ENCODE results near the gene CCDC70.
"Not testable (repeated sequence)": the region's sequence is repeated elsewhere in the genome, so short reads cannot be mapped to it uniquely, and the experiment has no call there.

Gene CCDC70

DNA sequence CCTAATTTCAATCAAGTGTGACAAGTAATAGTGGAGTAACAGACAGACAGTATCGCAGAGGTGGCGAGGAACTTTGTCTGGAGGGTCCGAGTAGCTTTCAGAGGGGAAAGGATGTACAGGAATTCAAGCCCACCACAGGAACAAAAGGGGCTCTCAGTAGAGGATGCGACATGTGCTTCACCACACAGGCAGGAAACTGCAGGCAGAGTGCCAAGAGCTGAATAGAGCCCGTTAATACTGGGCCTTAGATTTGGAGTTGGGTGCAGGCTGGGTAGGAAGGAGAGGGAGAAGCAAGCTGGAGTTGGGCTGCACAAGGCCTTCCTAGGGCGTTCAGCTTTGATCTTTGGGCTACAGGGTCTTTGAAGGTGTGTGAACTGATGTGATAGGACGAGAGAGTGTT is 1.2 kb downstream of the CCDC70 start:
- DNase-seq (ENCODE audit: low spot score), result no peak

DNA sequence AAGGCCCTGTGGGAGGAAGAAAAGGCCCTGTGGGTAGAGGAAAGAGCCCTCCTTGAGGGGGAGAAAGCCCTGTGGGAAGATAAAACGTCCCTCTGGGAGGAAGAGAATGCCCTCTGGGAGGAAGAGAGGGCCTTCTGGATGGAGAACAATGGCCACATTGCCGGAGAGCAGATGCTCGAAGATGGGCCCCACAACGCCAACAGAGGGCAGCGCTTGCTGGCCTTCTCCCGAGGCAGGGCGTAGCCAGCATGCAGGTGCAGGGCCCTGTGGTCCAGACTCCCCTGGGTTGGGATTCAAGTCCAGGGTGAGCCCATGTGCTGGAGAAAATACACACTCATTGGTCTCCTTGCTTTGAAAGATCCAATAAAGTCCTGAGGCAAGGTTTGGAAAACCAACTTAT is 4.1 kb downstream of the CCDC70 start:
- no peak for DNase-seq (ENCODE audit: low spot score)

DNA sequence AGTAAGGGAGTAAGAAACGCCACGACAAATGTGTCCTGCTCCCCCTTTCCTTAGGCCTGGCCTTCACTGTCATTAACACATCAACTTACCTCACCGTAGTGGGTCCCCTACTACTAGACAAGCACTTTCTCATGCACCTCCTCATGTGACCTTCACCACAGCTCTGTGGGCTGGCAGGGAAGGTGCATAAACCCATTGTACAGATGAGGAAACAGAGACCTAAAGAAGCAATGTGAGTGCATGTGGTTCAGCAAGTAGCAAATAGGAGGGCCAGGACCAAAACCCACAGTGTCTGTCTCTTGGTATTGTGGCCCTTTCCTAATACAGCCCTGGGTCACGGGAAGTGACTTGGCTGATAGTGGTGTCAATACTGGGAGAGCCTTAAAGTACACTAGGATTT is 5.3 kb downstream of the CCDC70 start:
- DNase-seq (ENCODE audit: low spot score), result no peak

DNA sequence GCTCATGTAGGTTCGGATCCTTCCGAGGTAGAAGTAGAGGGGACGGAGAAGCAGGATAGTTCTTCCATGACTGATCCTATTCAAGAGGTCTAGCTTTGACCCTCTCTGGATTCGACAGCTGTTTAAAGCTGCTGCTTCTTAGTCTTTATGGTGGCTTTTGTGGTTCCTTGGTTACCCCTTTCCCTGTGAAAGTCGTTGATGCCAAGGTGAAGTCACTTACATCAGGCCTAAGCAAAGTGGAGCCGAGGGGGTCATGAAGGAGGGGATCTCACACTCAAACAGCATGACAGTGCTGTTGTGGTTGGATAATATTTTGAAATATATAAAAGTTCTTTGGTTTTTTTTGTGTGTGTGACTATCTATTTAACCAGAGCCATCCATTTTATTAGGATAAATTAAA is 8.1 kb downstream of the CCDC70 start:
- no peak for DNase-seq (ENCODE audit: low spot score)

DNA sequence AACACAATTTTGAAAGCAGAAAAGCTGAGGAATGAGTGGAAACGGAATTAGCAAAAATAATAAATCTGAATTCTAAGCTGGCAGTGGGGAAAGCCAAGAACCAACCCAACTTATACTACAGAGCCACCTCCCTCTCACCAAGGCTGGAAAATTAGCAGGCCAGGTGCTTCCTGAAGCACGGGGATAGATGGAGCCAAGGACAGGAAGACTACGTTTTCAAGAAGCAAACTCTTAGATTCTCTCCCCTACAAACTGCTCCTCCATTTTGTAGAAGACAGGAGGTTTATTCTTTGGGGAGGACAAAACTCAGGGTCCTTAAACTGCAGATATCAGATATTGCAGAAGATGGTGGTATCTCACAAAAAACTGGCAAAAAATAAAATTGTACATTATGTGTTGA is 8.8 kb downstream of the CCDC70 start:
- no peak for DNase-seq (ENCODE audit: low spot score)

DNA sequence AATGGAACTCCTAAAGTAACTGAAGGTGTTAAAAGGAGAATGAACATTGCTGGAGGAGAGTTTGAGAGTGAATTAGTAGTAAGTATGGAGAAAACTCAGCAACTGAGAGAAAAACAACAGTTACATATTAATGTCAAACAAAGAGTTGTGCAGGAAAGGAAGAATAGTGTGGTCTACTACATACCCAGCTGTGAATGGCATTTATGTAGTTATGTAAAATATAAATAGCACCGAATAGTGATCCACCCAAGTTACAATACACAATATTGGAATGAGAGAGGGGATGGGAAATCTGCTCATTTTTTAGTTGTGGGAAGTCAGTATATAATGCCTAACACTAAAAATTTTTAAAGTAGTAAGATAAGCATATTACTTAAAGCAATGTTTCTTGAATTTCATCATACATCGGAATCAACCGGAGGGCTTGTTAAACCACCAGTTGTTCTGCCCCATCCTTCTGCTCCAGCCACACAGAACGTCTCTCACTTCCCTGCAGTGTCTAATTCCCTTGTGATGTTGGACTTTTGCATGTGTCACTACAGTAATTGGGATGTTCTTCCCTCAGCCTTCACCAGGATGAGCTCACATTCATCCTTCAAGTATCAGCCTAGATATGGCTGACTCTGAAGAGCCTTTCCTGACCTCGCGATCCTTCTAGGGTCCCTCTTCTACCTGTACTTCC is 11.5 kb downstream of the CCDC70 start:
- DNase-seq (ENCODE audit: low spot score), result no peak

DNA sequence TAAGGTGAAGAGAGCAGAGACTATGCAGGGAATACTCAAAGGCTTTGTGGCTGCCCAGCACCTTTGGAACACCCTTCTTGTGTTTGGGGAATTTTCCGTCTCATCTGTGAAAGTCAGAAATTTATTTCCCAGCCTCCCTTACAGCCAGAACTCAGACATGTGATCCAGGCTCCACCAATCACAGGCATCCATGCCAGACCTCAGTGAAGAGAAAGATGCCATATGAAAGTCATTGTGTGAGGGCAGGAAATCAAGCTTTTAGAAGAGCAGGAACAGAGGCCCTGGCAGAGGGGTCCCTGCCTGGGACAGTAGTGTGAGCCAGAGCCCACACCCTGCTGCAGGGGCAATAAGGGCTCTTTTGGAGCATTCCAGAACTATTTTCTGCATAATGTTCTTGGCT is 12.1 kb downstream of the CCDC70 start:
- DNase-seq (ENCODE audit: low spot score), result no peak

DNA sequence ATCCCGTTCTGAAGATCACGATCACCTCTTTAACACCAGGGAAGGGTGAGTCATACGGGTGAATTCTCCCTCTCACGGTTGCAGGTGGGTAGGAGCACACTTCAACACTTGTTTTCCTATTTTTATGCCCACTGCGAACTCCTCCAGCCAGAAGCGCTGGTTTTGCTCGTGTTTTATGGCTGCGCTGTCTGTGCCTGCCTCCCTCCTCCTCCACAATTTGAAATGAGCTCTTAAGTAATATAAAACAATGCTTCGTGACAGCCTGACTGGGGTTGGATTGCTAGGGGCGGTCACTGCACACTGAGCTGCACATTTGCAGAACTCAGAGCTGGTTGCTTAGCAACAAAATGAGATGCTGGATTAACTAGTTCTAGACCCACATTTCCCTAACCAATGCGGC is 12.9 kb downstream of the CCDC70 start:
- DNase-seq (ENCODE audit: low spot score), result no peak

DNA sequence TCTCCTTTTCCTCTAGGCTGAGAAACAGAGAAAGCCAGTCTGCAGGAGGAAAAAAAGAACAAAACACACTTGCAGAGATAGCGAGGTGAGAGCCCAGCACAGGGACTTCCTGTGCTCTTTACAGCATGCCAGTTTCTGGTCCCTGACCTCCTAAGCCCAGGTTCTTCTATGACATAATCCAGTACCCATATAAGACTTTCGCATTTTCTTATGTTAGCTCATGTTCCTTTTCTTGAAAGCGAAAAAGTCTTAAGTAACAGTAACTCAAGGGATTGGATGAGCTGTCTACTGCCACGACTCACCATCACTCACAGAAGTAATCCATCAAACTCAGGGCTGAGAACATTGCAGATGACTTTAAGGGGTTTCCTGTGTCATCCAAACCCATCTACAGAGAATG is 17.4 kb downstream of the CCDC70 start:
- no peak for DNase-seq (ENCODE audit: low spot score)

DNA sequence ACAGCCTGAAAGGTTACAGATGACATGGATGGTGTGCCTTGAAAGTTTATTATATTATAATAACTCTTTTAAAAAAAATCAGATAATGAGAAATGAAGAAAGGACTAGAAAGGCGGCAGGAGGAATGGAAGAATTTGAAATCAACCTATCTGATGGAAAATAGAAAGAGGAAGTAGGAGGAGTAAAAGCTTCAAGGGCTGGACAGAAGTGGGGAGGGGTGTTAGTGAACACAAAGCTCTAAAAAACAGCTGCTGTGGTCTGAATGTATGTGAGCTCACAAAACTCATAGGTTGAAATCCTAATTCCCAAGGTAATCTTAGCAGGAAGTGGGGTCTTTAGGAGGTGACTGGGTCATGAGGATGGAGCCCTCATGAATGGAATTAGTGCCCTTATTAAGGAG is 19.5 kb downstream of the CCDC70 start:
- no peak for DNase-seq (ENCODE audit: low spot score)

DNA sequence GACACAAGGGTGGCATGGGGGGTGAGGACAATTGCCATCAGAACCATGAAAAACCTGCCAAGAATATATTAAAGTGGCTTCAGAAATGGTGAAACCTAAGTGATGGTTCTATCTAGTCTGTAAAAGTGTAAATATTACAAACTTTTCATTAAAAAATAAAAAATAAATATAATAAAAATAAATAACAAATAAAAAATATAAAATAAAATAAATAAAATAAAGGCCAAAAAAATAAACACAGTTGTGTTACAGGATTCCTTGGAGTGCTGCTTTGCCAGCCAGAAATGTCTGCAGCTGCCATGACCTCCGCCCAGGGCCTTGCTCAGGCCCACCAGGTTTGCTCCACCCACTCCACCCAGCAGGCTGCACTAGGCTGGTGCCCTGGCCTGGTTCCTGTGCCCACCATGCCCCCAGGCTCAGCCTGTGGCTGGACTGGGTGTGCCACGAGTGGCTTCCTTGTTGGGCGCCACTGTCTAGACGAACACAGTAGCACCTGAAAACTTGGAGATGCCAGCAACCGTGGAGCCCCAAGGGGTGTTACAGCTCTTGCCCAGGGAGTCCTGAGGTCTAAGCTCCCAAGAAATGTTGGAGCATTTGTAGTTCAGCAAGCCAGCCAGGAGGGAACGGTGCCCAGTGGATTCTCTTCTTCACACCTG is 20.9 kb downstream of the CCDC70 start:
- DNase-seq (ENCODE audit: low spot score), result no peak

DNA sequence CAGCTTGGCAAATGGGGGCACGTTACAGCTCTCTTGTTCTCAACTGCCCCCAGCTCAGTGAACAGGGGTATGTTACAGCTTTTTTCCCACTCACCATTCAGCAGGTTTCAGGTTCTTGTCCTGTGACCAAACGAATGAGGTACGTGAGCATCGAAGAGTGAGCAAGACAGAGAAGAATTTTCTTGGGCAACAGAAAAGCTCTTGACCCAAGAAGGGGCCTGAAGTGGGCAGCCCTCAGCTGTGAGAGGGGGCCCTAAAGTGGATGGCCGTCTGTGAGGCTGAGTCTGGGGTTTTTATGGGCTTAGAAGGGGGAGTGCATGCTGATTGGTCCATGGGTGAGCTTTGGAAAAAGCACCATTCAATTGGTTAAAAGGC is 21.4 kb downstream of the CCDC70 start:
- no peak for DNase-seq (ENCODE audit: low spot score)

DNA sequence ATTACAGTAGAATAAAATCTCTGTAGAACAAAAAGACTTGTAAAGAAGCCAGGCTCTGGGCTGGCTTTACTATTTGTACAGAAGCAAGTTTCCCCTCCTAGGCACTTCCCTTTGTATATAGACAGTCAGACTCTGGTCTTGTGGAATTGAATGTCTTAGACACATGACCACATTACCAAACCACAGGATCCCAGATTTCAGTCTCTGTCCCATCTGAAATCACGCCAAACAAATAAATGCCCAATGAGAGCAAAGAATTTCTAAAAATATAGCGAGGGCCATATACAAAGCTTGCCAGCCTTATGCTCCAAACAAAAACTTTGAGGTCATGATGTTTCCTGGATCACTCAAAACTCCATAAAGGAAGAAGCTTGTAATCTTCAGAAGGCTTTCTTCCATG is 23.9 kb downstream of the CCDC70 start:
- no peak for DNase-seq (ENCODE audit: low spot score)

DNA sequence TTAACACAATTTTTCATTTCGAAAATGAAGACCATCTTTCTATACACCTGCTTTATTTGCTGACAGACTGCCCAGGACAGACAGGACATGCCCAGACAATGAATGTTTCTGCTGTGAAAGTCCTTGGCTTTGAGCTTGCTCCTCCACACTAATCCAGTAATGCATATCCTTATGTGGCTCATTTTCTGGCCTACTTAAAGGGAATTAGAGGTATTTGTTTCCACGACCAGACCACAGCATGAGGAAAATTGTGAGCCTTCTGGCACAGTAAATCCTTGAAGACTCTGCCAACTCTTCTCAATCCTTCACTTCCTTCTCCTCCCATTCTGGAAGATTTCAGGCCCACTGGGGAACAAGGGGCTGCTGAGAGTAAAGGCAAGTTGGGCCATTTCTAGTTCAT is 25.7 kb downstream of the CCDC70 start:
- DNase-seq (ENCODE audit: low spot score), result no peak

DNA sequence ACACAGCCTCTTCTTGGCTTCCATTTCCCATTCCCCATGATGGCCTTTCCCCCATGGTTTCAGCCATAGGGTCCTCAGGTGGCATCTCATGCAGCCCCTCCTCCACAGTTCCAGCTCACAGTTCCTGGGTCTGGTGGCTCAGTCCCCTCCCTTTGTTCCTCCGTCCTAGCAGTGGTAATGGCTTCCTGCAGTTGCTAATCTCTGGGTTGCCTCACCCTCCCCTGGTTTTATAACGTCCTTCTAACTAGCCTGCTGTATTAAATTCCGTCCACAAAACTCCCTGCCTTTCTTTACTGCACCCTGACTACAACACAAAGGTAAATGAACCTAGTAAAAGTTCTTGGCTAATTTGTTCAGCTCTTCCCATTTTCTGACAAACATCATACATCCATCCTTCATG is 30.9 kb downstream of the CCDC70 start:
- DNase-seq (ENCODE audit: low spot score), result no peak

DNA sequence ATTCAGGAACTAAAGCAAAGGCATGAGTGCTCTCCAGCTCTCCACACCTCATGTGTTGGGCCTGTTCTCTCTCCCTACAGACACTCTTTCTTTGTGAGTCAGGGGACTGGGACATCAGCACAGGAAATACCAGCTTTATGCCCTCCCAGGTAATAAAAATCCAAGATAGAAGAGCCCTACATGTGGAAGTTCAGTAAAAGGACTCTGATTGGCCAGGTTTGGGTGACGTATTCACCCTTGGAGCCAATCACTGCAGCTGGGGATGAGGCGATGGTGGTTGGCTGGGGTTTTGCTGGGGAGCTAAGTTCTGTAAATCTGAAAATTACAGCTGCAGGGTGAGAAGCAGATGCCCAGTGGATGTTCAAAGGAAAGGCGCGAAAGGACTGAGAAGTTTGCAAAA is 32.5 kb downstream of the CCDC70 start:
- no peak for DNase-seq (ENCODE audit: low spot score)

DNA sequence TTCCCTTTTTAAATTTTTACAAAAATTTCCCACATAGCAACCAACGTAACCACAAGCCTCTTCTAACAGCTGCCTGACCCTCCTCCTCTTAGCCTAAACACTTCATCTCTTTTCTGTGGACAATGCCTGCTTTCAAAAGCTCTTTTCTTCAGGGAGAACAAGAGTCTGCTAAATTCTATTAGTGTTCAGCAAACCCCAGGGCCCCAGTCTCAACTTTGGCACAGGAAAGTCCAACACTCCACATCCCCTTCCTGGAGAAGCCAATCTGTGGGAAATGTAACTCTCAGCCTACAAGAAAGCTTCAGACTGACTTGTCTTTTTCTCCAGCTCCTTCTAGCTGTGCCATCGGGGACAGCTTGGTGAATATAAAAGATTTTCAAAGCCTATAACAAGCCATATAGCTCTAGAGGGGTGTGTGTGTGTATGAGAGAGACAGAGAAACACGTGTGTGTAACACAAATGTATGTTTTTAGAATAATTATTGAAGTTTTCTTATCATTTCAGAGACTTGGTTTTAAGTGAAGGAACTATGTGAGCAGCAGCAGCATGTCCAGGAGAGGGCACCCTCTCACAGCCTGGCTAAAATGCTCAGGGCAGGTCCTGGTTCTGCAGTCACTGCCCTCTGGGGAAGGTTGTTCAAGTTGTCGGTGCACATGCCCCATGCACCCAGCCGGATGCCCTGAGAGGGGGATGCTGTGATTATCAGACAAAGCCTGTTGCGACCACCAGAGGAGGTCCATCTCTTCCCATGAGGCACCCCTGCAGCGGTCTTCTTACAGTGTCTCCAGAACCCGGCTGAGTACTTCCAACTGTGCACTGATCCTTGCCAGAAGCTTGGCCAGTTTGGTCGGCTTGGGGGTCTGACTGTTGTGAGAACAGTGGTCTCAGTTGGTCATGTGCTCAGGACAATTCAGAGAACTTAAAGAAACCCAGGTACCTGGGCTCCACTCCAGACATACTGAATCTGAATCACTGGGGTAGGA is 34.4 kb downstream of the CCDC70 start:
- peak; percentile 75 for DNase-seq (ENCODE audit: low spot score)

DNA sequence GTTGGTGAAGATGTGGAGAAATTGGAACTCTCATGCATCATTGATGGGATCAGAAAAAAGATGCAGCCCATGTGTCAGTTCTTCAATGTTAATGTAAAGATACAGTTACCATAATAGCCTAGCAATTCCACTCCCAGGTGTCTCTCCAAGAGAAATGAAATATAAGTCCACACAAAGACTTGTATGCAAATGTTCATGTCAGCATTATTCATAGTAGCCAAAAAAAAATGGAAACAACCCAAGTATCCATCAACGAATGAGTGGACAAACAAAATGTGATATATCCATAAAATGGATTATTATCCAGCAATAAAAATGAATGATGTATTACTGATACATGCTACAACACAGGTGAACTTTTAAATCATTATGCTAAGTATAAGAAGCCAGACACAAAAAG is 38.7 kb downstream of the CCDC70 start:
- no peak for DNase-seq (ENCODE audit: low spot score)

DNA sequence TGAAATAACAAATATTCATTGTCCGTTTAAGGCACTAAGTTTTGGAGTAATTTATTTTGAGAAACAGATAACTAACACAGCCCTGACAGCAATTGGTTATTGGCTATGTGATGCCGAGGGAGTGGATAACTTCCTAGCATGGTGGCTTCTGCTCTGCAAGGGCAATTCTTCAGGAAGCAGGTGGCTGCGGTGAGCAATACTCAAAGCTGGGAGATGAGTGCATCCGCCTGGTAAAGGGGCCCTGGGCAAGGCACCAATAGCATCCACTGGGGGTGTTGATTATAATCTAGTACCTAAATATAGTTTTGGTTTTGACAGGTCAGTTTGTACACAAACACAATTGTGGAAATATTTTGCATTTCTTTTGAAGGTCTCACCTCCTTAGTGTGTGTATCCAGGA is 41.0 kb downstream of the CCDC70 start:
- DNase-seq (ENCODE audit: low spot score), result no peak

DNA sequence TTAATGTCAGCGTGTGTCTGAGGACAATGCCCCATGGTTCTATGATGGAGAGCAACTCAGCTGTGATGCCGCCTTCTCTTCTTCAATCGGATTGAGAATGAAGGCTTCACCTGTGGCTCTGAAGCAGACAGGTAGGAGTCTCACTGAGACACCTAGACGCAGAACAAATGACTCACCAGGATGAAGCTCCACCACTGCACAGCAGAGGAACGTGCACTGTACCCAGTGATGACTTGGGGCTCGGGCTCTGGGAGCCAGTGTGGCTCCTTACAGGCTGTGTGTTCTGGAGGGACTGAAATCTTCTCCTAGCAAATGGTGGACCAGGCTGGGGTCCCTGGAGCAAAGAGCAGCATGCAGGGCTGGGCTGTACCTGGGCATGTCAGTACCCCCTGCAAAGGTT is 44.0 kb downstream of the CCDC70 start:
- no peak for DNase-seq (ENCODE audit: low spot score)

DNA sequence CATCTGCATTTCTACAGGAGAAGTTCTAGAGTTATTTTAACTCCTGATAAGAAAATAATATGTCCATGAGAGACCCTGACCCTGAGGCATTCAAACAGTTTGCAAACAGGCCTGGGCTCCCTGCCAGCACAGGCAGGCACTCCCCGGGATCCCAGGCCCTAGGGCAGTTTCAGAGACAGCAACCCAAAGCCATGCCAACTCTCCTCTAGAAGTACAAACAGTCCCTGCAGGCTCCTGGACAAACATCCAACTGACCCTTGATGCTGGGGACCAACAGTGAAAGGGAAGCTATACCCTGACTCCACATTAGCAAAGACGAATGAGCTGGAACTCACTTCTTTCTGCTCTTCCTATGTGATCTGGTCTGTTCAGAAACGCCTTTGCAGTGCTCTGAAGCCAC is 44.8 kb downstream of the CCDC70 start:
- no peak for DNase-seq (ENCODE audit: low spot score)

DNA sequence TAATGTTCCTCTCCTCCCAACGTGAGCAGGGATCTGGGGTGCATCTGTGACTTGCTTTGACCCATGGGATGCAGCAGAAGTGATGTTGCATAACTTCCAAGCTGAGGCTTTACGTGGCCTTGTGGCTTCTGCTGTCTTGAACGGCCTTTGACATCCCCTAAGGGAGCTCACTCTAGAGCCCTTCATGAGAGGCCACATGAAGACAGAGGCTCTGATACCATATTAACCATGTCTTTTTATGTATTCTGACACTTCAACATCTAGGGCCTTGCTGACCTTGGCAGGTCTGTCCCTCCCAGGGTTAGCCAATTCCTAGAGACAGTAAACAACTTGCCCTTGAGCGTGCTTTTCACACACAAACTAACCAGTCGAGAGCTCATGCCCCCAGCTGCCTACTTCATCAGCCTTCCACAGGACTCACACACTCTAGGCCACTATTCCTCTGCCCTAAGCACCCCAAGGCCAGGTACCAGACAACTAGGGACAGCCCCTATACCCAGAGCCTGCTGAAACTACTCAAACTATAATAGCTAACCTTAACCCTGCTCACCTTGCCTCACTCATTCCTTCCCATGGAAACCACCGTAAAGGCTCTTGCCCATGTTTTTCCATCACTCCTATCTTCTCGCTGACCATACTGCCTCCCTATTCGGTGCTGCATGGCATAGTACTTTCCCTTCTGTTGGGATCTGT is 45.4 kb downstream of the CCDC70 start:
- DNase-seq (ENCODE audit: low spot score), result no peak

DNA sequence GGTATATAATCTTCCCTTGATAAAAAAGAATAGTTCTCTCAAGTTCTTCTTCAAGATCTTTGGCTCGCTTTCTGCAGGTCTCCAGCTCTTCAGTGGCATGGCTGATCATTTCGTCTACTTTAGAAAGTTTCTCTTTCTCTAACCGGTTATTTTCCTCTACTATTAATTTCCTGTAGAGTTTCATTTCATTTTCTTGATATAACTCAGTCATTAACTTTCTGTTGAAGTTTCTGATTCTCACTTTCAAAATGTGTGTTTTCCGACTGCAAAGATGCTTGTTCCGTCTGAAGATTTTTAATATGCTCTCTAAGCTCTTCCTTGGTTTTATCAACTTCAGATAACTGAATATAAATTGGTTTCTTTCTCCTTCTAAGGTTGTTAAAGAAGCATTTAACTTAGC is 47.5 kb downstream of the CCDC70 start:
- not testable (repeated sequence) for DNase-seq (ENCODE audit: low spot score)

Data from COLO829 (cell line).